Activated T-helper 9 cell treated with anti-CD3 and anti-CD28 coated beads, Interleukin-2, amount 50 U/mL, for 16 hours (primary cell): ENCODE data around the gene SMARCD2.

Experiments used
- DNase-seq: peaks from one replicate; pipeline ENCODE4 v3.0.0-alpha.2; 2020; ENCODE audit warnings: low read depth

The SMARCD2 gene

GRCh38 chr17:63832014-63832413 lies 10.5 kb downstream of the SMARCD2 start:
- DNase-seq, result no peak

GRCh38 chr17:63831505-63831904 lies 11.0 kb downstream of the SMARCD2 start:
- DNase-seq, result no peak

DNA sequence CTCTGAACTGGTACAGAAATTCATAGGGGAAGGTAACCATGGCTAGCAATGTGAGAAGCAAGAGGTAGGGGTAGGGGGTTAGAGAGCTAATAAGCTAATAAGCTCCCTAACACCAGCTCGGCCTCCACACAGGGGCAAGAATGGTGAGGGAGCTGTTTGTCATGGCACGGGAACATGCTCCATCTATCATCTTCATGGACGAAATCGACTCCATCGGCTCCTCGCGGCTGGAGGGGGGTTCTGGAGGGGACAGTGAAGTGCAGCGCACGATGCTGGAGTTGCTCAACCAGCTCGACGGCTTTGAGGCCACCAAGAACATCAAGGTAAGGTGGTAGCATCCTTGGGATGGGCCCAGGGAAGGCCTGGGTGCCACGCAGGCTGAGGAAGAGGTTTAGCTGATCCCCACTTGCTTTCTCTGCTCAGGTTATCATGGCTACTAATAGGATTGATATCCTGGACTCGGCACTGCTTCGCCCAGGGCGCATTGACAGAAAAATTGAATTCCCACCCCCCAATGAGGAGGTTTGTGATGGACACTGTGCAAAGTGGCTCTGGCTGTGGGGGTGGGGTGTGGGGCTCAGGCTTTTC lies 11.5 kb downstream of the SMARCD2 start:
- no peak for DNase-seq

DNA sequence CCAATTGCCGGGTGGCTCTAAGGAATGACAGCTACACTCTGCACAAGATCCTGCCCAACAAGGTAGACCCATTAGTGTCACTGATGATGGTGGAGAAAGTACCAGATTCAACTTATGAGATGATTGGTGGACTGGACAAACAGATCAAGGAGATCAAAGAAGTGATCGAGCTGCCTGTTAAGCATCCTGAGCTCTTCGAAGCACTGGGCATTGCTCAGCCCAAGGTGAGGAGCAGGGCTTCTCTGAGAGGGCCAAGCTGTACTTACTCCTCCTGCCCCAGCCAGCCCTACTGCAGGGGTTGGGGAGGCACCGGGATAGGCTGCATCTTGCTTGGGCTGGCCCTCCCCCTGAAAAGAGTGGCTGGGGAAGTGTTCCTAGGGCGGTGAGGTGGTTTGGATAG lies 12.2 kb downstream of the SMARCD2 start:
- no peak for DNase-seq

DNA sequence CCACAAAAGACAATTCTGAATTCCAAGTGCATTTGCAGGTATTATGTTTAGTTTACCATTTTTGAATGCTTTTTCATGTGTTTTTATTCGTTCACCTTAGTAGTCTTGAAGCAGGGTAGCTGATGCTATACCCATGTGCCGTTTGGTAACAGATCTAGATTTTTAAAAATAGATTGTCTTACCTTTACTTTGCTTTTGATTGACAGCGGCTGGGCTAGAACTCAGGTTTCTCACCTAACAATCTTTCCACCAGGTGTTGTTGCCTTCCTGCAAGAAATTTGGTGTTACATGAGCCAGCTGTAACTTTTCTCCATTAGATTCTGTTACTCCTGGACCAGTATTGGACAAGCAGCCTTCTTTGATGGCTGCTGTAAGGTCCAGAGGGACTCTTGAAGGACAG lies 13.5 kb downstream of the SMARCD2 start:
- DNase-seq, result no peak

- DNase-seq, result no peak
Measured at GRCh38 chr17:63827801-63828221, 14.7 kb downstream of the SMARCD2 start.

GRCh38 chr17:63827002-63827800 lies 15.3 kb downstream of the SMARCD2 start, which contains the start of the genes FTSJ3 and PSMC5:
TSS of gene FTSJ3 (minus strand) at chr17:63827663. CDS start at chr17:63826902, 761 bp downstream.
TSS of gene PSMC5 (plus strand) at chr17:63827431. CDS start at chr17:63827491, 60 bp downstream.
- DNase-seq, result peak; percentile 92

DNA sequence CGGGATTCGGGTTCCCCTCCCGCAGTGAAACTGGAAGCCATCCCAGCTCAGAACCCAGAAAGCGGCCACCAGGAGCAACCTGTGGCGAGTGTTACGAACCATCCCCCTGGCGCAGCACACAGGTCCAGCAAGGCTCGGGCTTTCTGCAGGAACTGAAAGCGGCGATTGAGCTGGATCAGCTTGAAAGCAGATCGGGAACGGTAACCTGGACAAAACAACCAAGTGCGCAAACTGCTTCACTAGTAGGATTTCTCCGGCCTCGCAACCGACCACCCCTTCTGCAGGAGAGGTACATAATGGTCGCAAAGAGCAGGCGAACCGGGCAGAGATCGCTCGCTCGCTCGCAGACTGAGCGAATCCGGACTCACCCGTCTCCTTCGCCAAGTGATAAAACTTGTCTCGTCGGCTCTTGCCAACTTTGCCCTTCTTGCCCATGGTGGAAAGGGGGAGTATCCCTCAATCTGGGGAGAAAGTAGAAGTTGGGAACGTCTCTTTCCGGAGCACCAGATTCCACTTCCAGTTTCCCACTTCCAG lies 15.9 kb downstream of the SMARCD2 start:
- no peak for DNase-seq

- DNase-seq, result no peak
Measured at GRCh38 chr17:63824362-63824761, 18.1 kb downstream of the SMARCD2 start.

DNA sequence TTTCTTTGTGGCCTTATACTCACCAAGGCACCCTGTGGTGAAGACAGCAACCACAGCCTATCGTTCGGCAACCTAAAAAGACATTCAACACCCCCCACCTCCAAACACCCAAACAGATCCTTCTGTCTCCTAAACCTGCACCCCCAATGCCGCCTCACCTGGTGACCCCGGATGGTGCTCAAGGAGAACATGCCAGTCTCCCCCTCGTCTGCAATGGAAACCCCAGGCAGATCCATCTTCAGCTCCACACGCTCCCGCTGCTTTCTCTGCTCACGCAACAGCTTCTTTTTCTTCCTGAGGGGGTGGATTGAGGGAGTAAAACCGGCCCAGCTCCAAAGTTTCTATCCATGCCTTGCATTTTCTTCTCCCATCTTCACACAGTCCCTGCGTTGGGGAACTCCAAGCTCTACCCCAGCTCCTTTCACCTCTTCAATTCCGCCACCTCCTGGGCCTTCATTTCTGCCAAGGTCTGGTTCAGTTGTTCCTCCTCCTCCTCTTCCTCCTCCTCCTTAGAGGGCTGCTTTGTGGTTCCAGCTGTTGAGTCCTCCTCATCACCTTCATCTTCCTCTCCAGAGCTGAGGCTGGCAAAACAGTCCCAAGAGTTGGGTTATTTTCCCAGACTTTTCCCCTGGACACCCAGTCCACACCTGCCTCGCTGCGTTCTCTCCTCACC lies 18.7 kb downstream of the SMARCD2 start:
- DNase-seq, result no peak

- DNase-seq, result no peak
Measured at GRCh38 chr17:63822537-63822936, 19.9 kb downstream of the SMARCD2 start.

DNA sequence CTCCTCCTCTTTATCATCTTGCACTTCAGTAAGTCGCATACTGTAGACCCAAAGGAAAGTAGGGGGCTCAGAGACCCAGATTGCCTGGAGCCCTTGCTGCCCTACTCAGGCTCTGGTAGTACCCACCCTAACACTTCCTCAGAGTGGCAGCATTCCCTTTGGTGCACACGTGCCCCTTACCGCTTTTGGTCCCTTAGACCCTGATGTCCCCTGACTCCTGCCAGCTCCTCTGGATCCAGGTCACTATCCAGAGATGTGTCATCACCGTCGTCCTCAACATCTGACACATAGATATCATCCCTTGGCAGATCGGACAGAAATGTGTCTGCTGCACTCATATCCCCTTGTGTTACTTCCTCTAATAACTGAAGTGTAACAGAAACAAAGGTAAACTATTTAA lies 20.7 kb downstream of the SMARCD2 start:
- no peak for DNase-seq

- DNase-seq, result no peak
Measured at GRCh38 chr17:63820963-63821561, 21.4 kb downstream of the SMARCD2 start.

DNA sequence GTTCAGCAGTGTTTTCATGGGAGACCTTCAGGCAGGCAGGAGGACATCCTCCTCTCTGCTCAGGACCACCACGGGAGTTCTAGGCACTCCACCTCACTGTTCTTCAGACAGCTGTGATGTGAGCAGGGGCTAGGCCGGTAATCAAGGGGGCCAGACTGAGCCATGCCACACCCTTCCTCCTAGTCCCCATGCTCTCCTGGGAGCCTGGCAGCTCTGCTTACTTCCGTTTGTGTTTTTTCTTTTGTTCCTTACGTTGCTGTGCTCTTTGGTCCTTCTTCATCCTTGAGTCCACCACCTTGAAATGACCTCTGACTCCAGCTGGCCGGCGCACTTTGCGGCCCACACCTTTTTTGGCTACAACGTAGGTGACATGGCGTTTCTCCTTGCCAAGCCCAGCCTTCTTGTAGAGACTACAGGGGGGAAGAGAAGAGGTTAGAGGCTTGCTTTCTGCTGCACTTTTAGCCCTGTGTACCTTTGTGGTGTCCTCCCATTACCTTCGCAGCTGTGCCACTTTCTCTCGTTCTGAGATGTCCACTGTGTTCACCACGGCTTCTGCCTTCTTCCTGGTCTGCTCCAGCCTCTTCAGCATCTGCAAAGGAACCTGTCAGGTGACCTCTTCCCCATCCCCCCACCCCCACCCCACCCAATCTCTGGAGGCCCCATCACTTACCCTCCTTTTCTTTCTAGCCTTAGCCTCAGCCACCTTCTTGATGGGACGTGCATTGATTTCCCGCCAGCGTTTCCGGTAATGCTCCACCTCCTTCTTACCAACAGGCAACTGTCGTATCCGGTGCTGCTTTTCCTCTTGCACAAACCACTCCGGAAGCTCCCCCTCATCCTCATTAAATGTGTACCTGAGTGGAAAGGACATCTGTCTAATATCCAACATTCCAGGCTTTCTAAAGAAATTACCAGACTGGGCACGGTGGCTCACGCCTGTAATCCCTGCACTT lies 22.6 kb downstream of the SMARCD2 start:
- DNase-seq, result no peak

GRCh38 chr17:63819131-63819530 lies 23.4 kb downstream of the SMARCD2 start:
- no peak for DNase-seq

GRCh38 chr17:63817736-63818385 lies 24.6 kb downstream of the SMARCD2 start:
- no peak for DNase-seq

DNA sequence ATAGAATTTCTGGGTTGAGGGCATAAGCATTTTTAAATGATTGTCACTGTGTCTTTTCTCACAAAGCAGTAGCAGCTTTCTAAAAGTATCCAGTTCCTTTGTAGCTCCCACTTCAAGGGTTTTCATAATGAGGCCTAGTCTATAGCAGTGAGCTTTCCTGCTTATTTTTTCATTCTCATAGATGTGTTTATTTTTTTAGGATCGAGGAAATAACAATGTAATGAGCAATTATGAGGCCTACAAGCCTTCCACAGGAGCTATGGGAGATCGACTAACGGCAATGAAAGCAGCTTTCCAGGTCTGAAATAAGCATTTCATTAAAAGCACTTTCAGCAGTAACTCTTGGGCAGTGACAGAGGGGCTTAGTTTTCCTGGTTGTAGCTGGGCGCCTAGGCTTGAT lies 25.8 kb downstream of the SMARCD2 start:
- DNase-seq, result no peak

- DNase-seq, result no peak
Measured at GRCh38 chr17:63816123-63816522, 26.4 kb downstream of the SMARCD2 start.

DNA sequence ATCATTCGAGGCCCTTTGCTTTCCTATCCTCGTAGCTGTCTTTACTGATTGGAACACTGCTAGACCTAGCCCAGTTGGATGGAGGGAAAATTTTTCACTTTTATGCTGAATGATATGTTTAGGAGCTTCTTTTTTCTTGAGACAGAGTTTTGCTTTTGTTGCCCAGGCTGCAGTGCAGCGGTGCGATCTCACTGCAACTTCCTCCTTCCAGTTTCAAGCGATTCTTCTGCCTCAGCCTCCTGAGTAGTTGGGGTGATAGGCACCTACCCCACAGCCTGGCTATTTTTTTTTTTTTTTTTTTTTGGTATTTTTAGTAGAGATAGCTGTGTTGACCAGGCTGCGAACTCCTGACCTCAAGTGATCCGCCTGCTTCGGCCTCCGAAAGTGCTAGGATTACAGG lies 32.5 kb downstream of the SMARCD2 start:
- DNase-seq, result no peak

GRCh38 chr17:63805591-63805990 lies 36.9 kb downstream of the SMARCD2 start:
- no peak for DNase-seq

- DNase-seq, result no peak
Measured at GRCh38 chr17:63804328-63804727, 38.2 kb downstream of the SMARCD2 start.
